RWPE2 (cell line): ENCODE results near the gene SLC25A21.
A peak's percentile ranks its signal among the peaks of the same experiment; 100 is the strongest.

Experiments used
- ATAC-seq: fragments of 200-7000 bp; cut with Tn5 transposase; 3 replicates; pipeline ENCODE4 v1.9.1; 2021; ENCODE audit warnings: low read depth
- DNase-seq: peaks from one replicate; pipeline ENCODE4 v3.0.0-alpha.2; 2020; ENCODE audit warnings: low spot score
- H3K27ac ChIP-seq: fragments of 450-650 bp; 2 replicates; pipeline ENCODE4 v1.5.1; 2017; ENCODE audit warnings: mild to moderate bottlenecking; ENCODE audit not compliant: poor library complexity, severe bottlenecking
- H3K27me3 ChIP-seq: fragments of 250-450 bp; sonication (Bioruptor Pico); 2 replicates; pipeline ENCODE4 v1.5.1; 2021; ENCODE audit warnings: mild to moderate bottlenecking, moderate library complexity; ENCODE audit not compliant: insufficient read depth, poor library complexity, severe bottlenecking
- H3K36me3 ChIP-seq: fragments of 250-450 bp; sonication (Bioruptor Pico); 2 replicates; pipeline ENCODE4 v1.5.1; 2020; ENCODE audit warnings: low read depth, mild to moderate bottlenecking, moderate library complexity
- H3K4me1 ChIP-seq: fragments of 250-450 bp; sonication (Bioruptor Pico); 2 replicates; pipeline ENCODE4 v1.5.1; 2021; ENCODE audit warnings: mild to moderate bottlenecking, moderate library complexity; ENCODE audit not compliant: insufficient read depth, poor library complexity, severe bottlenecking
- H3K4me3 ChIP-seq: fragments of 250-450 bp; sonication (Bioruptor Pico); 2 replicates; pipeline ENCODE4 v1.5.1; 2021; ENCODE audit warnings: mild to moderate bottlenecking, moderate library complexity; ENCODE audit not compliant: severe bottlenecking
- H3K9me3 ChIP-seq: fragments of 250-450 bp; sonication (Bioruptor Pico); 2 replicates; pipeline ENCODE4 v1.5.1; 2021; ENCODE audit warnings: mild to moderate bottlenecking, moderate library complexity; ENCODE audit not compliant: severe bottlenecking
- CTCF ChIP-seq: fragments of 450-650 bp; IDR thresholded peaks from one replicate; pipeline ENCODE4 v1.5.1; 2017; ENCODE audit warnings: mild to moderate bottlenecking, moderate library complexity; ENCODE audit not compliant: poor library complexity, severe bottlenecking

Gene SLC25A21

GRCh38 chr14:36661506-36662257, 510.7 kb downstream of the SLC25A21 start, which contains the start of gene PAX9:
Gene PAX9 (plus strand): TSS chr14:36661860. CDS start chr14:36662090, 230 bp downstream.
- DNase-seq = peak; percentile 96
- Histone ChIP-seq H3K9me3 (no peaks in the 10 kb centered on the region), H3K4me3 (peak within 1 kb of the TSS; percentile 51), H3K27ac (peak within 1 kb of the TSS; percentile 40), H3K27me3 (peaks cover 11% of the 10 kb centered on the region), H3K4me1 (no peaks in the 10 kb centered on the region), H3K36me3 (peaks cover 15% of the 10 kb centered on the region)
- peak; percentile 91 for ATAC-seq
- TF ChIP-seq CTCF = no peak

- H3K27me3 ChIP-seq = peaks cover 11% of the 10 kb centered on the region
These were observed 511.5 kb downstream of the SLC25A21 start for GRCh38 chr14:36660736-36661505.

DNA sequence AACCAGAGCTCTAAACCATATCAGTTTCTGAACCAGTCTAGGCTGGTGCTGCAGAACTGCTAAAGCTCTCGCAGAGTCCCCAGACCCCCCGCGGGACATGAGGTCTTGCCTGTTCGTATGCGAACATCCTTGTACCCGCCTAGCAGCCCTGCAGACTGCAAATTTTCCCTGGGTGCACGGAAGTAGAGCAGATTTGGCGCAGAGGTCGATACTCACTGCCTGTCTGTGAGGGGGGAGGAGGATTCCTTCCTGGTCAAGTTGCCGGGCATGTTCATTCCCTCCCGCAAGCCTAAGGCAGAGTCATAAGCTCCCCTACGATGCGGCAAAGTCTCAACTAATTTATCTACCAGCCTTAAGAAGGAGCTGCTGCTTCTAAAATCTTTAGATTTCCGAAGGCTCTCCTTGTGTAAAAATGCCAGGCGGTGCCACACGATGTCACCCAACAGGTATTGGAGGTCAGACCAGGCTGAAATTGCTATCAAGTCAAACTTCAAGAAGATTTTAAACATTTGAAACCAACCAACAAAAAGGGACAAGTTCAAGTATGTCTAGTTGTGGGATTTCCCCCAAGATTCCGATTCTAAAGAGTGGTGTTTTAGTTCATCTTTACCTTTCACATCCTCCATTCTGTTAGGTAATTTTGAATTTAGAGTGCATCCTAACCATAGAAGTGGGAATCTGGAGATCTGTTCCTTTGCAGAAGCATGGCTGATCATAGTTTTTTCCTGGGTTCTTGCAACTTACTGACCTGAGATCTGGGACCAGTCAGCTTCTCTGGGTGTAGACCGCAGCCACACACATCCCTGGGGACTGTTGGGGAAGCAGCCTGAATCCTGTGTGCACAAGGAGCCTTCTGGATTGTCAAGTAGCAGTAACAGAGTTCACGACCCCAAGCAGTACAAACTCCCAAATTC, 512.3 kb downstream of the SLC25A21 start:
- Histone ChIP-seq H3K9me3 (no peaks in the 10 kb centered on the region), H3K4me3 (no peak overlapping the region), H3K4me1 (no peaks in the 10 kb centered on the region), H3K27ac (no peak overlapping the region), H3K36me3 (peaks cover 7% of the 10 kb centered on the region), H3K27me3 (peaks cover 11% of the 10 kb centered on the region)
- DNase-seq (no peak), ATAC-seq (no peak)
- no peak for TF ChIP-seq CTCF

More at GRCh38 chr14:36660736-36661505, 511.5 kb downstream of the SLC25A21 start:
- H3K9me3 ChIP-seq = no peaks in the 10 kb centered on the region
- peaks cover 15% of the 10 kb centered on the region for H3K36me3 ChIP-seq
- H3K27ac ChIP-seq = no peak overlapping the region
- H3K4me1 ChIP-seq = no peaks in the 10 kb centered on the region
- TF ChIP-seq CTCF = no peak
- DNase-seq (no peak), ATAC-seq (no peak)
- H3K4me3 ChIP-seq = peak overlapping the region; percentile 51

GRCh38 chr14:36659010-36659821, 513.2 kb downstream of the SLC25A21 start:
- ATAC-seq = no peak
- no peak for TF ChIP-seq CTCF
- no peaks in the 10 kb centered on the region for H3K9me3 ChIP-seq
- H3K27ac ChIP-seq = no peak overlapping the region
- no peak for DNase-seq
- H3K4me1 ChIP-seq = no peaks in the 10 kb centered on the region
- peaks cover 11% of the 10 kb centered on the region for H3K27me3 ChIP-seq
- H3K36me3 ChIP-seq = 0 out of 2 replicates have a peak, but pooled peaks cover 3% of the 10 kb centered on the region
- no peak overlapping the region for H3K4me3 ChIP-seq
